CD4-positive, CD25-positive, alpha-beta regulatory T cell (primary cell): ENCODE data around the gene TRIM2. TPM values are rescaled to one million over a fixed set of nuclear protein-coding genes. Genes with fewer than 3 reads are reported as not detected.
A peak's percentile ranks its signal among the peaks of the same experiment; 100 is the strongest.

Source experiments
- ATAC-seq, 2 donors: fragments of 150-1000 bp; cut with Tn5 transposase; one replicate each; pipeline ENCODE4 v1.10.0; 2021; ENCODE audit warnings: low read depth in 2 of 2, moderate number of reproducible peaks in 2 of 2, moderate library complexity in 1 of 2
- DNase-seq, 3 donors: peaks; one replicate each; pipeline versions ENCODE4 v3.0.0 to v3.0.0-alpha.2; 2012 to 2022; ENCODE audit warnings: mixed read lengths in 1 of 3
- H3K27ac ChIP-seq: one replicate; pipeline ENCODE4 v1.7.0; 2013; ENCODE audit warnings: mild to moderate bottlenecking, low read length; ENCODE audit not compliant: insufficient read depth, poor library complexity, severe bottlenecking
- H3K27me3 ChIP-seq: one replicate; pipeline ENCODE4 v1.7.0; 2013; ENCODE audit warnings: low read length; ENCODE audit not compliant: control insufficient read depth, insufficient read depth
- H3K36me3 ChIP-seq: one replicate; pipeline ENCODE4 v1.7.0; 2013; ENCODE audit warnings: mild to moderate bottlenecking, low read length, moderate library complexity; ENCODE audit not compliant: control insufficient read depth, insufficient read depth
- H3K4me1 ChIP-seq: 2 replicates; pipeline ENCODE4 v1.7.0; 2013; ENCODE audit warnings: mild to moderate bottlenecking, low read length; ENCODE audit not compliant: insufficient read depth, control insufficient read depth, poor library complexity, severe bottlenecking
- H3K4me3 ChIP-seq: one replicate; pipeline ENCODE4 v1.7.0; 2013; ENCODE audit warnings: low read depth, mild to moderate bottlenecking, low read length, moderate library complexity
- H3K9me3 ChIP-seq, 2 experiments: 1 replicate in 1 of 2; 2 replicates in 1 of 2; pipeline ENCODE4 v1.7.0; 2013; ENCODE audit warnings: low read length in 2 of 2, mild to moderate bottlenecking in 1 of 2, moderate library complexity in 1 of 2; ENCODE audit not compliant: control insufficient read depth in 2 of 2
- H3K27ac Mint-ChIP-seq, 3 donors: one replicate each; pipeline ENCODE4 v1.8.0; 2020 to 2022; ENCODE audit warnings: mild to moderate bottlenecking in 3 of 3, mixed read lengths in 3 of 3, moderate library complexity in 2 of 3
- H3K27me3 Mint-ChIP-seq: one replicate; pipeline ENCODE4 v1.8.0; 2022; ENCODE audit warnings: mild to moderate bottlenecking, mixed read lengths
- H3K36me3 Mint-ChIP-seq: one replicate; pipeline ENCODE4 v1.8.0; 2020; ENCODE audit warnings: mixed read lengths
- H3K4me1 Mint-ChIP-seq, 4 donors: one replicate each; pipeline ENCODE4 v1.8.0; 2020 to 2022; ENCODE audit warnings: mixed read lengths in 4 of 4, mild to moderate bottlenecking in 1 of 4
- H3K4me3 Mint-ChIP-seq, 4 donors: one replicate each; pipeline ENCODE4 v1.8.0; 2020 to 2022; ENCODE audit warnings: mild to moderate bottlenecking in 4 of 4, mixed read lengths in 4 of 4, moderate library complexity in 3 of 4
- H3K9me3 Mint-ChIP-seq, 7 donors: one replicate each; pipeline ENCODE4 v1.8.0; 2020 to 2022; ENCODE audit warnings: mixed read lengths in 7 of 7, mild to moderate bottlenecking in 3 of 7, moderate library complexity in 2 of 7
- polyA plus RNA-seq, 4 donors: library from polyadenylated mRNA; unstranded; fragments of 300-500 nt; fragmentation: Illumina TruSeq; gene quantifications; one replicate each; pipeline ENCODE4 v1.2.3, GENCODE V29; 2021
- total RNA-seq: library from RNA; stranded (reverse); gene quantifications from one replicate; pipeline ENCODE4 v1.2.3, GENCODE V29; 2022

Gene TRIM2
- total and polyA plus RNA-seq, 5 donors from 2014 or later, result 0.56 to 3.8 (median 1.0) TPM

DNA sequence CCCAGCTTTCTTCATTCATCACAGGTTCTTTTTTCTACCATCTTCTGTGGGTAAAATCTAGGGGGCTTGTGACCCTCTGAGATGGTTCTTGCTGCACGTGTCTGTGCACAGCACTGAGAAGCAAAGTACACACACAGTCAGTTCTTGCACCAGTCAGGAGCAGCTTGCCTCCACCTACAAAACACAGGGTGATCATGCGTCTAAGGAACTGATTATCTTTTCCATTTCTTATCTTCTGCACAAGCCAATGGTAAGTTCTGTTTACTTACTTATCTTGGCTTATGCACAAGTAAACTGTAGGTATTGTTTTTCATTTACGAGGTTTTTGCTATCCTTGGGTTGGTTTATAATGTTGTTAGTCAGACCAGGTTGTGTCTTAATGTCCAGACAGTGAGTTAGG lies 40.7 kb downstream of the TRIM2 start:
- Histone ChIP-seq H3K4me3 (no peak overlapping the region), H3K9me3 (no peaks in the 10 kb centered on the region), H3K27me3 (no peaks in the 10 kb centered on the region), H3K27ac (no peak overlapping the region), H3K4me1 (peaks cover 12% of the 10 kb centered on the region), H3K36me3 (no peaks in the 10 kb centered on the region)
- DNase-seq (no peak), ATAC-seq (no peak)
- H3K9me3 Mint-ChIP-seq, result no peaks in the 10 kb centered on the region
- H3K27ac Mint-ChIP-seq, result peak overlapping the region in 1 of 3 donors; percentile 39
- no peak overlapping the region for H3K4me3 Mint-ChIP-seq
- H3K36me3 Mint-ChIP-seq, result no peaks in the 10 kb centered on the region
- H3K27me3 Mint-ChIP-seq, result no peaks in the 10 kb centered on the region
- H3K4me1 Mint-ChIP-seq, result peaks cover 8 to 33% (median 13%) of the 10 kb centered on the region in 4 donors

GRCh38 chr4:153245775-153246174 lies 41.5 kb downstream of the TRIM2 start:
- Mint-ChIP-seq H3K36me3 (no peaks in the 10 kb centered on the region), H3K4me1 (peaks cover 8 to 38% (median 13%) of the 10 kb centered on the region in 4 donors), H3K27ac (no peak overlapping the region), H3K27me3 (no peaks in the 10 kb centered on the region), H3K9me3 (no peaks in the 10 kb centered on the region), H3K4me3 (no peak overlapping the region)
- Histone ChIP-seq H3K4me3 (no peak overlapping the region), H3K9me3 (no peaks in the 10 kb centered on the region), H3K36me3 (no peaks in the 10 kb centered on the region), H3K4me1 (peaks cover 12% of the 10 kb centered on the region), H3K27ac (no peak overlapping the region), H3K27me3 (no peaks in the 10 kb centered on the region)
- ATAC-seq, result no peak
- no peak for DNase-seq

DNA sequence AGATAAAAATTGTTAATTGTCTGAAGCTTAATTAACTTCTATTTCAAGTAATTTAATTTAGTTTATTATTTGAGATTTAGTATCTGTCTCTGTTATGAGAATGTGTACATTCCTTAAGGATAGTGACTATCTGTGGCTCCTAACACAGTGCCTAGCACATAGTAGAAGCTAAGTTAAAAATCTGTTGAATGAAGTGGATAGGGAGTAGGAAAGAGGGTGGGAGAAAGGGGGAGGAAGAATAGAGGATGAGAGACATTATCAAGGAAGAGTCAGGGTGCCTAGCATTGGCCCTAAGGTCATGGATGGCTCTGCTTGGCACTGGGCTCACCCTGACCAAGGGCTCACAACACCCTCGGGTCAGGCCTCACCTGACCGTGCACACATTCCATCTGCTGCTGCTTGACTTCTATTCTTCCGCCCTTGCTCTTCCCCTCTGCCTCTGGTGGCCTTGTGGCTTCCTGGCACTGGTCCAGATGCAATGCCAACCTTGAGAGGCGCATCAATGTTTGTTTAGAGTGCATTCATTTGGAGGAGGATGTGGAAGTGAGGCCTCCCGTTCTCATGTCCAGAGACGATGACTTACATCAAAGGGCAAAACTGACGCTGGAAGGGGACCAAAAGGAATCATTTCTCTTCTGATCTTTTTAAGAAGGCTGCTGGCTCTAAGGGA lies 42.3 kb downstream of the TRIM2 start:
- no peaks in the 10 kb centered on the region for H3K9me3 Mint-ChIP-seq
- no peak for ATAC-seq
- Histone ChIP-seq H3K4me3 (no peak overlapping the region), H3K27ac (no peak overlapping the region), H3K4me1 (peaks cover 12% of the 10 kb centered on the region), H3K9me3 (no peaks in the 10 kb centered on the region), H3K36me3 (no peaks in the 10 kb centered on the region), H3K27me3 (no peaks in the 10 kb centered on the region)
- DNase-seq, result no peak
- no peaks in the 10 kb centered on the region for H3K36me3 Mint-ChIP-seq
- H3K27me3 Mint-ChIP-seq, result no peaks in the 10 kb centered on the region
- peak overlapping the region in 1 of 4 donors; percentile 4 for H3K4me3 Mint-ChIP-seq
- peaks cover 8 to 38% (median 13%) of the 10 kb centered on the region in 4 donors for H3K4me1 Mint-ChIP-seq
- H3K27ac Mint-ChIP-seq, result no peak overlapping the region

GRCh38 chr4:153247116-153247490 lies 42.9 kb downstream of the TRIM2 start:
- Histone ChIP-seq H3K36me3 (no peaks in the 10 kb centered on the region), H3K27me3 (no peaks in the 10 kb centered on the region), H3K9me3 (no peaks in the 10 kb centered on the region), H3K4me1 (peaks cover 12% of the 10 kb centered on the region), H3K4me3 (no peak overlapping the region), H3K27ac (no peak overlapping the region)
- DNase-seq, result no peak
- H3K27me3 Mint-ChIP-seq, result no peaks in the 10 kb centered on the region
- H3K9me3 Mint-ChIP-seq, result no peaks in the 10 kb centered on the region
- no peak overlapping the region for H3K27ac Mint-ChIP-seq
- H3K4me1 Mint-ChIP-seq, result peaks cover 8 to 38% (median 13%) of the 10 kb centered on the region in 4 donors
- H3K36me3 Mint-ChIP-seq, result no peaks in the 10 kb centered on the region
- H3K4me3 Mint-ChIP-seq, result peak overlapping the region in 1 of 4 donors; percentile 4
- no peak for ATAC-seq

DNA sequence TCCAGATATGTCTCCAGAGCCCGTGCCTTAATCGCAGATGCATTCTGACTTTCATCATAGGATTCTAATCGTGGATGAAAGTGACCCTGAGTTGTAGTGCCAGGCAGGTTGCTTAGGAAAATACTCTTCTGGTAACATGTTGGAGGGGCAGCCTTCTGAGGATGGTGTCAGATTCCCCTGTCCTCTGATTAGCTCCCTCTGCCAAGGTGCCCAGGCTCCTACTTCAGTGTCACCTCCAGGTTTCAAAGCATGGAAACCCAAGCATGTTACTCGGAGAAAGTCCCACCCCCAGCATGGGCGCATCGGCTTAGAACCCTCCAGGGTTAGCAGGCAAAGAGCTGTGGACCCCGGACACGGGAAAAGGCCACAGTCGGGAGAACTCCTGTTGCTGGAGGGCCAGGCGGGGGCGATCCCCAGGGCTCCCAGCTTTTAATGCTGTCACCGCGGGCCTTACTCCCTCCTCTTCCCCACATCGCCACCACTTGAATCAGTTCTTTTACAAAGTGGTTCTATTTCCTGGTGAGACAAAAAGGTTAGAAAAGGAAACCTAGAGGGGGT lies 44.5 kb downstream of the TRIM2 start:
- Histone ChIP-seq H3K27me3 (no peaks in the 10 kb centered on the region), H3K4me1 (peaks cover 12% of the 10 kb centered on the region), H3K4me3 (peak overlapping the region; percentile 74), H3K9me3 (no peaks in the 10 kb centered on the region), H3K27ac (peak overlapping the region; percentile 75), H3K36me3 (no peaks in the 10 kb centered on the region)
- peak in 1 of 2 donors; percentile 11 for ATAC-seq
- no peaks in the 10 kb centered on the region for H3K36me3 Mint-ChIP-seq
- H3K9me3 Mint-ChIP-seq, result no peaks in the 10 kb centered on the region
- H3K4me3 Mint-ChIP-seq, result peak overlapping the region; percentile 85 to 95 (median 94)
- peaks cover 8 to 28% (median 13%) of the 10 kb centered on the region in 4 donors for H3K4me1 Mint-ChIP-seq
- no peak for DNase-seq
- H3K27ac Mint-ChIP-seq, result peak overlapping the region; percentile 85 to 93 (median 92)
- no peaks in the 10 kb centered on the region for H3K27me3 Mint-ChIP-seq

DNA sequence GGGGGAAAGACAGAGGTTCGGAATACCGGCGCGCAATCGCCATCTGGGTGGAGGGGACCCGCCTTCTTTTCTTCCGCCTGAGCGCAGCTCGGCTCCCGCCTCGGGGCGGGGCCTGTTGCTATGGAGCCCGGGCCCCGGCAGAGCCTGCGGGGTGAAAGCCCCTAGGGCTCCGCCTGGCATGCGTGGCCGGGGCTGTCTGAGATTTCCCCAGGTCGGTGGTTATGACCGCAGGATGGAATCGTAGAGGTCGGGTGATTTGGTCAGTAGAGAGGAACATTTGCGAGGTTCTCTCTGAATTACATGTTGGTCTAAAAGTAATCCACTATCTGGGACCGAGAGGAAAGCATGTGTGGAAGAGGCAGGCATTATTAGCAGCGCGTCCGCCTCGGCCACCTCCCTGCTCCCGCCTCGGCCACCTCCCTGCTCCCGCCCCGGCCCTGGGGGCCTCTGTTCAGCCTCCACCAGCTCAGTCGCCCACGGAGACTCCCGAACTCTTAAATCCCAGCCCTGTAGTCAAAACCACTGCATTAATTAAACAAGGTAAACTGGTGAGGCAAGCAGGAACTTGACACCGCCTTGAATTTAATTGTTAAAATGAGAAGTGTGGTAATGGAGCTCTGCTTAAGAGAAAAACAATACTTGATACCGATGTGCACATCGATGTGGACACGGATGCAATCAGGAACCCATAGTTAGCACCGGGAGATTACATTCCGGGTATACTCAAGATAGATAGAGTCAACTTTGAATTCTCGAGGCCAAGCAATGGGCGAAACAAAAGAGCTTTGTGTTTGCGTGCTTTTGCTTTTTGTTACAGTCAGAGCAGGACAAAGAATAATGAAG lies 45.2 kb downstream of the TRIM2 start:
- H3K36me3 ChIP-seq, result no peaks in the 10 kb centered on the region

DNA sequence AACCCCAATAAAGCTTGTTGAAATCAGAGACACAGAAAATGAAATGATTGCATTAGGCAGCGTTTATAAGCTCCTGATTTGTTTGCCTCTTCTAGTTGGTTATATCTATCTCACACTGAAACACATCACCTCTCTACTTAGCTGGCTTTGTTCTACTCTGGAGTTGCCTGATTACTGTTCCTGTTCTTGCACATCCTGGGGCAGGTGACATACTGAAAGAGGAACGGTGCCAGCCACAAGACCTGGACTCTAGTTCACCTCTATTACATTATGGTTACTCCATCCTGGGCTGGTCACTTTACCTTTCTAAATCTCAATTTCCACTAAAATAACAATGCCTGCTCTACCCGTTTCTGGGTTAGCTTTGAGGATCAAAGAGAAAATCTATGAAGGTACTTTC lies 47.9 kb downstream of the TRIM2 start:
- H3K9me3 ChIP-seq, result no peaks in the 10 kb centered on the region
- no peak overlapping the region for H3K27ac ChIP-seq
- H3K4me1 ChIP-seq, result peaks cover 12% of the 10 kb centered on the region
- H3K36me3 Mint-ChIP-seq, result no peaks in the 10 kb centered on the region
- H3K27me3 ChIP-seq, result peaks cover 11% of the 10 kb centered on the region
- H3K4me3 ChIP-seq, result no peak overlapping the region
- no peaks in the 10 kb centered on the region for H3K36me3 ChIP-seq
- no peaks in the 10 kb centered on the region for H3K27me3 Mint-ChIP-seq
- no peak for ATAC-seq
- DNase-seq, result no peak
- H3K27ac Mint-ChIP-seq, result no peak overlapping the region
- H3K4me3 Mint-ChIP-seq, result peak overlapping the region in 1 of 4 donors; percentile 42
- peaks cover 8 to 28% (median 13%) of the 10 kb centered on the region in 4 donors for H3K4me1 Mint-ChIP-seq
- no peaks in the 10 kb centered on the region for H3K9me3 Mint-ChIP-seq

More for the DNA sequence above, 45.2 kb downstream of the TRIM2 start:
- H3K27ac Mint-ChIP-seq, result peak overlapping the region in 2 of 3 donors; percentile 92 to 93
- H3K4me1 ChIP-seq, result peaks cover 12% of the 10 kb centered on the region
- H3K4me3 ChIP-seq, result peak overlapping the region; percentile 74
- no peaks in the 10 kb centered on the region for H3K9me3 Mint-ChIP-seq
- ATAC-seq (peak; percentile 95 to 96), DNase-seq (peak; percentile 78 to 88 (median 80))
- H3K27me3 Mint-ChIP-seq, result no peaks in the 10 kb centered on the region
- H3K4me1 Mint-ChIP-seq, result peaks cover 8 to 28% (median 13%) of the 10 kb centered on the region in 4 donors
- H3K27me3 ChIP-seq, result no peaks in the 10 kb centered on the region
- H3K9me3 ChIP-seq, result no peaks in the 10 kb centered on the region
- no peaks in the 10 kb centered on the region for H3K36me3 Mint-ChIP-seq
- peak overlapping the region; percentile 85 to 95 (median 94) for H3K4me3 Mint-ChIP-seq
- peak overlapping the region; percentile 75 for H3K27ac ChIP-seq
